Gastrocnemius medialis (tissue), 4 donors: ENCODE results near the gene DGCR8. TPM values are rescaled to one million over a fixed set of nuclear protein-coding genes. Genes with fewer than 3 reads are reported as not detected.

Experiments
- ATAC-seq, 2 donors: fragments of 150-250 bp; one replicate each; pipeline ENCODE4 v1.9.1; 2016
- DNase-seq, 2 donors: peaks; one replicate each; pipeline ENCODE4 v3.0.0-alpha.2; 2019
- H3K27ac ChIP-seq, 4 donors: fragments of 200-600 bp; sonication (generic); 1 replicate in 1 of 4; 2 replicates in 3 of 4; pipeline ENCODE4 v1.5.1; 2016 to 2018; ENCODE audit warnings: mild to moderate bottlenecking in 2 of 4, moderate library complexity in 1 of 4
- H3K27me3 ChIP-seq, 3 donors: fragments of 200-600 bp; sonication (generic) in 2 of 3; 1 replicate in 1 of 3; 2 replicates in 2 of 3; pipeline versions ENCODE4 v1.5.1 to v1.6.0; 2016 to 2019; ENCODE audit warnings: mild to moderate bottlenecking in 1 of 3, moderate library complexity in 1 of 3
- H3K36me3 ChIP-seq, 2 donors: fragments of 200-600 bp; sonication (generic) in 1 of 2; one replicate each; pipeline ENCODE4 v1.5.1; 2017 to 2018
- H3K4me1 ChIP-seq, 2 donors: fragments of 200-600 bp; sonication (generic) in 1 of 2; one replicate each; pipeline ENCODE4 v1.5.1; 2016 to 2017; ENCODE audit warnings: mild to moderate bottlenecking in 2 of 2
- H3K4me3 ChIP-seq, 4 donors: fragments of 200-600 bp; sonication (generic) in 3 of 4; 1 replicate in 1 of 4; 2 replicates in 3 of 4; pipeline ENCODE4 v1.5.1; 2016 to 2019; ENCODE audit warnings: mild to moderate bottlenecking in 2 of 4
- H3K9me3 ChIP-seq, 3 donors: fragments of 200-600 bp; sonication (generic) in 2 of 3; 1 replicate in 1 of 3; 2 replicates in 2 of 3; pipeline ENCODE4 v1.5.1; 2016 to 2019
- CTCF ChIP-seq, 5 experiments: fragments of 450-650 bp in 3 of 5; fragments of 200-600 bp in 2 of 5; sonication (generic) in 2 of 5; IDR thresholded peaks in 4 of 5; conservative IDR thresholded peaks in 1 of 5; 1 replicate in 4 of 5; 2 replicates in 1 of 5; pipeline ENCODE4 v1.5.1; 2016 to 2019; ENCODE audit warnings: antibody characterized with exemption in 5 of 5, mild to moderate bottlenecking in 3 of 5, moderate library complexity in 3 of 5
- POLR2A ChIP-seq, 2 donors: fragments of 450-650 bp; IDR thresholded peaks; one replicate each; pipeline ENCODE4 v1.6.1; 2017; ENCODE audit warnings: antibody characterized with exemption in 2 of 2, mild to moderate bottlenecking in 2 of 2, moderate library complexity in 2 of 2
- in situ Hi-C, 4 donors: fragments of 200-750 bp; cut with MboI; loops; one replicate each; pipeline versions ENCODE4 v1.15.0 to v1.8.0; 2017; ENCODE audit warnings: low sequenced_read_pairs in 4 of 4
- intact Hi-C: fragments of 100-400 bp; cut with DNase I; formaldehyde crosslinking; loops from one replicate; pipeline ENCODE4 v1.15.1; 2023; ENCODE audit warnings: low total_unique reads
- total RNA-seq, 4 donors: library from RNA; depleted of rRNA; stranded (reverse); fragments of >200 nt; gene quantifications; one replicate each; pipeline versions ENCODE4 v1.1.0 to v1.2.3, GENCODE V29; 2016

The DGCR8 gene
- total RNA-seq, 4 donors from 2014 or later, result 5.2 to 16.5 (median 11.2) TPM

- ATAC-seq (no peak), DNase-seq (no peak)
- Histone ChIP-seq H3K4me1 (peaks cover 19 to 31% of the 10 kb centered on the region in 2 donors), H3K27ac (no peak overlapping the region), H3K27me3 (no peaks in the 10 kb centered on the region), H3K9me3 (no peaks in the 10 kb centered on the region), H3K36me3 (peaks cover 0 to 27% of the 10 kb centered on the region in 2 donors), H3K4me3 (no peak overlapping the region)
- in situ Hi-C loops, result no loop called here
- TF ChIP-seq CTCF (IDR thresholded peaks at IDR 0.05 in 4 of 5, conservative IDR thresholded peaks at IDR 0.05 in 1 of 5), result no peak
- TF ChIP-seq POLR2A (IDR thresholded peaks at IDR 0.05), result no peak
- intact Hi-C loops, result loop anchor here (5.0 kb wide), 1 partner anchor 156 kb away; no protein-coding TSS in a partner anchor
These were observed 48.5 kb downstream of the DGCR8 start for GRCh38 chr22:20128619-20128901.

- H3K36me3 ChIP-seq, result peaks cover 0 to 22% of the 10 kb centered on the region in 2 donors
- no peaks in the 10 kb centered on the region for H3K27me3 ChIP-seq
- no peaks in the 10 kb centered on the region for H3K9me3 ChIP-seq
- DNase-seq (peak in 1 of 2 donors; percentile 45), ATAC-seq (no peak)
- peak overlapping the region in 1 of 4 donors; percentile 99 for H3K27ac ChIP-seq
- in situ Hi-C loops (no loop called here), intact Hi-C loops (loop anchor here (5.0 kb wide), 1 partner anchor 157 kb away; no protein-coding TSS in a partner anchor)
- TF ChIP-seq POLR2A (IDR thresholded peaks at IDR 0.05) (no peak), CTCF (IDR thresholded peaks at IDR 0.05 in 4 of 5, conservative IDR thresholded peaks at IDR 0.05 in 1 of 5) (peak; percentile 37 to 45 (median 39))
- H3K4me1 ChIP-seq, result peaks cover 23 to 36% of the 10 kb centered on the region in 2 donors
- no peak overlapping the region for H3K4me3 ChIP-seq
These were observed 49.1 kb downstream of the DGCR8 start for GRCh38 chr22:20128902-20129746.

GRCh38 chr22:20129747-20130014 lies 49.6 kb downstream of the DGCR8 start:
- DNase-seq, result no peak
- intact Hi-C loops, result loop anchor here (1.0 to 5.0 kb wide), 3 partner anchors 49 to 157 kb away; partner anchors contain the start of genes DGCR8 and TANGO2
- H3K9me3 ChIP-seq, result no peaks in the 10 kb centered on the region
- no peak for ATAC-seq
- peaks cover 23 to 42% of the 10 kb centered on the region in 2 donors for H3K4me1 ChIP-seq
- H3K36me3 ChIP-seq, result peaks cover 0 to 22% of the 10 kb centered on the region in 2 donors
- TF ChIP-seq CTCF (IDR thresholded peaks at IDR 0.05 in 4 of 5, conservative IDR thresholded peaks at IDR 0.05 in 1 of 5) (no peak), POLR2A (IDR thresholded peaks at IDR 0.05) (no peak)
- no peak overlapping the region for H3K4me3 ChIP-seq
- peak overlapping the region in 1 of 4 donors; percentile 99 for H3K27ac ChIP-seq
- in situ Hi-C loops, result no loop called here
- no peaks in the 10 kb centered on the region for H3K27me3 ChIP-seq

GRCh38 chr22:20130319-20130718 lies 50.3 kb downstream of the DGCR8 start:
- Histone ChIP-seq H3K27ac (peak overlapping the region in 3 of 4 donors; percentile 98 to 99 (median 98)), H3K36me3 (peaks cover 0 to 21% of the 10 kb centered on the region in 2 donors), H3K4me1 (peaks cover 27 to 48% of the 10 kb centered on the region in 2 donors), H3K4me3 (peak overlapping the region in 2 of 4 donors; percentile 93 to 100), H3K9me3 (no peaks in the 10 kb centered on the region), H3K27me3 (no peaks in the 10 kb centered on the region)
- intact Hi-C loops (loop anchor here (1.0 to 5.0 kb wide), 2 partner anchors 50 to 108 kb away; partner anchors contain the start of genes DGCR8 and TANGO2), in situ Hi-C loops (no loop called here)
- ATAC-seq (no peak), DNase-seq (no peak)
- TF ChIP-seq CTCF (IDR thresholded peaks at IDR 0.05 in 4 of 5, conservative IDR thresholded peaks at IDR 0.05 in 1 of 5) (no peak), POLR2A (IDR thresholded peaks at IDR 0.05) (no peak)
